GM12872 (cell line): ENCODE data around the gene TMEM26.

Experiments used
- CTCF ChIP-seq: IDR thresholded peaks from 3 replicates; pipeline ENCODE4 v1.5.1; 2011; ENCODE audit warnings: low read depth, mild to moderate bottlenecking, low read length, moderate library complexity; ENCODE audit not compliant: insufficient read depth

TMEM26 gene

GRCh38 chr10:61376908-61377368 lies 76.2 kb downstream of the TMEM26 start:
- TF ChIP-seq CTCF, result no peak

GRCh38 chr10:61376377-61376776 lies 76.8 kb downstream of the TMEM26 start:
- no peak for TF ChIP-seq CTCF

GRCh38 chr10:61366365-61366764 lies 86.8 kb downstream of the TMEM26 start:
- no peak for TF ChIP-seq CTCF

- TF ChIP-seq CTCF, result no peak
Observed at GRCh38 chr10:61364619-61365018, 88.6 kb downstream of the TMEM26 start.

- no peak for TF ChIP-seq CTCF
Observed at GRCh38 chr10:61363006-61363405, 90.2 kb downstream of the TMEM26 start.

- no peak for TF ChIP-seq CTCF
Observed at GRCh38 chr10:61359452-61359851, 93.7 kb downstream of the TMEM26 start.

GRCh38 chr10:61357687-61358086 lies 95.5 kb downstream of the TMEM26 start:
- TF ChIP-seq CTCF, result no peak
